ENCODE results near the gene SENP8.

- TF ChIP-seq, protein P1, sequence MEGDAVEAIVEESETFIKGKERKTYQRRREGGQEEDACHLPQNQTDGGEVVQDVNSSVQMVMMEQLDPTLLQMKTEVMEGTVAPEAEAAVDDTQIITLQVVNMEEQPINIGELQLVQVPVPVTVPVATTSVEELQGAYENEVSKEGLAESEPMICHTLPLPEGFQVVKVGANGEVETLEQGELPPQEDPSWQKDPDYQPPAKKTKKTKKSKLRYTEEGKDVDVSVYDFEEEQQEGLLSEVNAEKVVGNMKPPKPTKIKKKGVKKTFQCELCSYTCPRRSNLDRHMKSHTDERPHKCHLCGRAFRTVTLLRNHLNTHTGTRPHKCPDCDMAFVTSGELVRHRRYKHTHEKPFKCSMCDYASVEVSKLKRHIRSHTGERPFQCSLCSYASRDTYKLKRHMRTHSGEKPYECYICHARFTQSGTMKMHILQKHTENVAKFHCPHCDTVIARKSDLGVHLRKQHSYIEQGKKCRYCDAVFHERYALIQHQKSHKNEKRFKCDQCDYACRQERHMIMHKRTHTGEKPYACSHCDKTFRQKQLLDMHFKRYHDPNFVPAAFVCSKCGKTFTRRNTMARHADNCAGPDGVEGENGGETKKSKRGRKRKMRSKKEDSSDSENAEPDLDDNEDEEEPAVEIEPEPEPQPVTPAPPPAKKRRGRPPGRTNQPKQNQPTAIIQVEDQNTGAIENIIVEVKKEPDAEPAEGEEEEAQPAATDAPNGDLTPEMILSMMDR (IDR thresholded peaks at IDR 0.05) = no peak
- TF ChIP-seq POLR2A (IDR thresholded peaks at IDR 0.05) = no peak
Measured at GRCh38 chr15:72166716-72167417, 48.7 kb downstream of the SENP8 start.
